GM18907 (cell line): ENCODE measurements around the gene EGLN1.
A peak's percentile ranks its signal among the peaks of the same experiment; 100 is the strongest.

Experiments used
- ATAC-seq: cut with Tn5 transposase; IDR thresholded peaks from one replicate; pipeline ENCODE4 v1.9.1; 2021; ENCODE audit warnings: mild to moderate bottlenecking, moderate library complexity; ENCODE audit not compliant: unreplicated experiment

EGLN1 gene

DNA sequence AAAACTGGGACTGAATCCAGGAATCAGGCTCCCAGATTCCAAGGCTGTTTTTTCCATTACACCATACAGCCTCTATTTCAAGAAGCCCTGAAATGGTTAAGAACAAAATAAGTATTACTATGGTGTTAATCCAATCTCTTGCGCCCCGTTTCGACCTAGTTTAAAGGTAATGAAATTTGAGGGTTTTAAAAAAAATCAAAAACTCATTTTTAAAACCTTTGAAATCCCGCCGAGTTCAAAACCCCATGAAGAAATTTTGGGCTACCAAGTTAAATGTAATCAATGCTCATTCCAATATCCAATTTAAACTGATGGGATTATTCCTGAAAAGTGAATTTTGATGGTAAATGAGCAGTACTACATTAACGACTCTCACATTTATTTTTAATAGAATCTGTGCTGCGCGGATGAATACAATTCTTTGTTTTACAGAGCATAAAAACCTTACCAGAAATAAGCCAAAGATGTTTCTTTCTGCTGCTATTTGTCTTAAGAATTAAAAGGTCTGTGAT, 767 bp upstream of the EGLN1 start:
- ATAC-seq, result no peak

DNA sequence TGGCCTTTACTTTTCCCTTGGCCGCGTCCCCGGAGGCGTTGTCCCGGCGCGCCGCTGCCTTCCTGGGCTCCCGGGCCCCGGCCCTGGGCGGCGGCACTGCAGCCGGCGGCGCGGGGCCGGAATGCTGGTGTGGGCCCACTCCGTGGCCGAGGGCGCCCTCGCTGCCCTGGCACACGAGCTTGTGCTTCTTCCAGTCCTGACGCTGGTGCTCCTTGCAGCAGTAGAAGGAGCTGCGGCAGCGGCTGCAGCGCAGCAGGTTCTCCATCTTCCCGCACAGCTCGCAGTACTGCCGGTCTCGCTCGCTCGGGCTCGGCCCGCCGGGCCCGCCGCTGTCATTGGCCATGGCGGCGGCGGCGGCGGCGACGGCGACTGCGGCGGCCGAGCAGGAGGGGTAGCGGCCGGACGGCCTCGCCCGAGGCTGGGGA, 529 bp downstream of the EGLN1 start:
- ATAC-seq, result peak; percentile 40

DNA sequence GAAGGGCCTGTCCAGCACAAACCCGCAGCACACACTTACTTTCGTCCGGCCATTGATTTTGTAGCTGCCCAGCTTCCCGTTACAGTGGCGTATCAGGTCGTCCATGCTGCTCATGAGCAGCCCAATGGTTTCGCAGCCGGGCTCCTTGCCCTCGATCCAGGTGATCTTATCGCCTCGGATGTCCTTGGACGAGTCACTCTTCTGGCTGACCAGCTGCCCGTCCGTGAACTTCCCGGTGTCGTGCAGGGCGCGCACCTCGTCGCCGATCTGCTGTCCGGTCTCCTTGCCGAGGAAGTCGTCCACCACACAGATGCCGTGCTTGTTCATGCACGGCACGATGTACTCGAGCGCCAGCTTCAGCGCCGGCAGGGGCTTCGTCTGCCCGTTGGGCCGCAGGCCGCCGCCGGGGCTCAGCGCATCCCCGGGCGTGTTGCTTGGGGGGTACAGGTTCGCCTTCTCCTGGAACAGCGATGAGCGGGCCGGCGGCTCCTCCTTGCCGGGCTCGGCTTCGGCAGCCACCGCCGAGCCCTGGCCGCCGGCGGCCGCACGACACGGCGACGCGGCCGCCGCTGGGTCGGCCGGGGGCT, 1.0 kb downstream of the EGLN1 start:
- ATAC-seq, result peak; percentile 16

- ATAC-seq, result no peak
Observed at GRCh38 chr1:231420299-231420958, 1.7 kb downstream of the EGLN1 start.

DNA sequence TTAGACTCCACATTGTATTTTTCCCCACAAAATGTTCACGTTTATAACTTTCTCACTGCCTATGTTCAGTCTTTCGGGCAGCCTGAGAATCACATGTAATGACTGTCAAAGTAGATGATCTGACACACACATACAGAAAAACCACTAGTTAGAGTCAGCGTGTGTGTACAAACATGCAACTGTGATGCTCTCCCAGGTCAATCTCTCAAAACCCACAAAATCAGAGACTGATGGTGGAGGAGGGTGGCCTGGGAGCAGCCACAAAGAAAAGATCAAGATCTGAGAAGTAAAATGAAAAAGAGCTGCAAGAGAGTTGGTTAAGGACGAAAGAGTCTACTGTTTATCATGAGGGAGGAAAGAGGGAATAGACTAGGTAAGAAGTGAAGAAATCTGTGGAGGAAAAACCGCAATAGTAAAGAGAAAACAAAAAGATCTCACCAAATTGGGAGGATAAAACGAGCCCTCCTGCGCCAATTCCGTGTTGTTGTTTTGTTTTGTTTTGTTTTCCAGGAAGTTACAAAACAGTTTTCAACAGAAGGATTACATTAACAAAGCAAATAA, 2.3 kb downstream of the EGLN1 start:
- no peak for ATAC-seq

DNA sequence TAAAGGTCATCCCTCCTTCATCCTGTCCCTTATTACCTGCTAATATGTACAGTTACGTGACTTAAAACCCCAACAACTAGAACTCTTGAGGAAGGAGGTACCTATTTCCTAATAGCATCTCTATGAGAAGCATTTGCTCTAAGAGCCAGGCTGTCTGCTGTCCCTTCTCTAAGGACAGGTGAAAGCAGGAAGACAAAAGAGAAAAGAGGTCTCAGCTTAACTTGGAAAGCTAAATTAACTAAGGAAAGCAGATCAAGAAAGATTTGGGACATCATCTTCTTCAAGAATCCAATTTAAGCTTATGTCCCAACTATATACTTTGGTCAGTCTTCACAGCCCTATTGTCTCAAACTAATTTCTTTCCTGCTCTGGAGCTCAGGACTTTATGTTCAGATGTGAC, 2.9 kb downstream of the EGLN1 start:
- ATAC-seq, result no peak

GRCh38 chr1:231418741-231419107, 3.4 kb downstream of the EGLN1 start:
- ATAC-seq, result no peak

DNA sequence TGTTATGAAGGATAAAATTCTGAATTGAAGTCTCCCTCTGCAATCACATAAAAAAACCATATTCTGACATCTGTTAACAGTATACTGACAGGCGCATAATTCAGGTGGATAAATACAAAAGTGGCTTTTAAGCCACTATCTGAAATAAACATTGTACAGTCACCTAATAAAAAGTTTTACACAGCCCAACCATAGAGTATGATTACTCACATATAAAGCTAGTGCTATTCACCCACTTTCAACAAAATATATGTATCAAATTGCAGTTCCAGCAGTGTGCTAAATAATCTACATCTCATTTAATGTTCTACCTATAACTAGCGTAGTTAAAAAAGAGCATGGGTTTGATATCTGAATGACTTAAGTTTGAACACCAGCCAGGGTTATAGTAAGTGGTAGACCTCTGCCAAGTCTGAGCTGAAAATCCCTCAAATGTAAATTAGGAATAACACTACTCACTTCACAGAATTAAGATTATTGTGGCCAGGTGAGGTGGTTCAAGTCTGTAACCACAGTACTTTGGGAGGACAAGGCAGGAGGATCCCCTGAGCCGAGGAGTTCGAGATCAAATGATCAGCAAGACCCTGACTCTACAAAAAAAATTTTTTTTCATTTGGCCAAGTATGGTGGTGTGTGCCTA, 3.9 kb downstream of the EGLN1 start:
- no peak for ATAC-seq

- no peak for ATAC-seq
Observed at GRCh38 chr1:231417513-231417912, 4.6 kb downstream of the EGLN1 start.

DNA sequence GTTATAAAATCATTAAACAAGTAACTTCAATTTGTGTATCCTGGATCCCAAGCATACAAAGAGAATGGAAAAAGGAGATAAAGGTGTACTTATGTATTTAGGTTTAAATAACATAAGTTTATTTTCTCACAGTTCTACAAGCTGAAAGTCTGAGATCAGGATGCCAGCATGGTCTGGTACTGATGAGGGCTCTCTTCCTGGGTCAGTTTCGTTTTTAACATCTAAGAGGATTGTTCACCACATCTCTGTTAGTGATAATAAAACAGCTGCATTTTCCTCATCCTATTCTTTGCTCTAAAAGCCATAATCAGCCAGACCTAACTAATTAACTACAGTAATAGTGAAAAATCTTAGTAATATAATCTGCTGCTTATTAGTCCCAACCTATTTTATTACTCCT, 5.2 kb downstream of the EGLN1 start:
- no peak for ATAC-seq

DNA sequence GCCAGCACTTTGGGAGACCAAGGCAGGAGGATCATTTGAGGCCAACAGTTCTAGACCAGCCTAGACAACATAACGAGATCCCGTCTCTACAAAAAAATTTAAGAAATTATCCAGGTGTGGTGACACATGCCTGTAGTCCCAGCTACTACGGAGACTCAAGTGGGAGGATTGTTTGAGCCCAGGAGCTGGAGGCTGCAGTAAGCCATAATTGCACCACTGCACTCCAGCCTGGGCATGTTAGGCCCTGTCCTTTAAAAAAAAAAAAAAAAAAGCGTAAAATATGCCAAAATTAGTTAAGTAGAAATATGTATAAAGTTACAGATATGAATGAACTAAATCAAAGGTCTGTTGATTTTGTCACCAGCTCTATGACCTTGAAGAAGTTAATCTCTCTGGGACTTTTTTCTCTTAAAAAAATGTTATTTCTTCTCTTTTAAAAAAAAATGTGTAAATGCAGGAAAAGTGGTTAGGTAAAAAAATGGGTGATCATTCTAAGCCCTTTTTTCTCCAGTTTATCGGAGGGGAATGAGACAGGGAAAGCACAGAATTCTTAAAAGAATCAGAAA, 7.0 kb downstream of the EGLN1 start:
- ATAC-seq, result no peak

- no peak for ATAC-seq
Observed at GRCh38 chr1:231414260-231415016, 7.6 kb downstream of the EGLN1 start.

- ATAC-seq, result no peak
Observed at GRCh38 chr1:231413749-231414082, 8.4 kb downstream of the EGLN1 start.

DNA sequence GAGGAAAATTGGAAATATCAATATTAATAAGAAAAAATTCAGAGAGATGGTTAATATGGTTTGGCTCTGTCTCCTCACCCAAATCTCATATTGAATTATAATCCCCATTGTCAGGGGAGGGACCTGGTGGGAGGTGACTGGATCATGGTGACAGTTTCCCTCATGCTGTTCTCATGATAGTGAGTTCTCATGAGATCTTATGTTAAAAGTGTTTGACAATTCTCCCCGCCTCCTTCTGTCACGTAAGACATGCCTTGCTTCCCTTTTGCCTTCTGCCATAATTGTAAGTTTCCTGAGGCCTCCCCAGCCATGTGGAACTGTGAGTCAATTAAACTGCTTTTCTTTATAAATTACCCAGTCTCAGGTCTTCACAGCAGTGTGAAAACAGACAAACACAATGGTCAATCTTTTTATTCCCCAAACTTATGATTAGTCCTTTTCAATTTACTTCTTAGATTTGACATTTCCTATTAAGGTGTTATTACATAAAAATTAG, 11.0 kb downstream of the EGLN1 start:
- ATAC-seq, result no peak

- ATAC-seq, result no peak
Observed at GRCh38 chr1:231410036-231410612, 12.0 kb downstream of the EGLN1 start.

- no peak for ATAC-seq
Observed at GRCh38 chr1:231408528-231409094, 13.5 kb downstream of the EGLN1 start.

- peak; percentile 67 for ATAC-seq
Observed at GRCh38 chr1:231407547-231408396, 14.3 kb downstream of the EGLN1 start.

DNA sequence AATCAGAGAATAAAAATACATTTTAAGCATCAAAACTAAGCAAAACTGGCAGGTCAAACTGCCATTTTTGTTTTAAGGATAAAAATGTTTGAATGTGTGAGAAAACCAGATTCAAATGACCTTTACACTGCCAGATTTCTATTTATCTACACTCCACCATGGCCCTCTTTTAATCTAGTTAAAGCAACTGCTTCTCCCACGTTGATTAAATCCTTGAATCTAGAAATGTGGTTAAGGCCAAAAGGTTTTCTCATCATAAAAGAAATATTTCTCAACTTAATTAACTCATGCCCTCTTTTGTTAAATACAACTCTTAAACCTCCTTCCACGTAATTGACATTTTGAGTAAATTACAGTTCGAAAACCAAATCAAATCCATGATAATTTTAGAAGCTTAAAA, 15.0 kb downstream of the EGLN1 start:
- no peak for ATAC-seq

DNA sequence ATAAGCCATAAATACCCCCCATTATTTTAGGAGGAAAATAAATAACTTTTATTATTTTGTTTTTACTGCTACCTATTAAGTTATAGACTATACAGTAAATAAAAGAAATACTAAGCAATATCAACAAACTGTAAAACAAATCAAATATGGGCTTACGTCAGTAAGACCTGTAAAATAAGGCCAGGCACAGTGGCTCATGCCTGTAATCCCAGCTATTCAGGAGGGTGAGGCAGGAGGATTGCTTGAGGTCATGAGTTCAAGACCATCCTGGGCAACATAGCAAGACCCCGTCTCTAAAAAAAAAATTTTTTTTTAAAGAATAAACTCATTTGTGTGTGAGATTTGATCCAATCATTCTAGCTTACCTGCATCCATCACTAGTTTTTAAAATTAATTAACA, 17.8 kb downstream of the EGLN1 start:
- no peak for ATAC-seq
